ENCODE results near the gene DNAH14. TPM values are rescaled to one million over a fixed set of nuclear protein-coding genes. Genes with fewer than 3 reads are reported as not detected.
A peak's percentile ranks its signal among the peaks of the same experiment; 100 is the strongest.
"Not testable (repeated sequence)": the region's sequence is repeated elsewhere in the genome, so short reads cannot be mapped to it uniquely, and the experiment has no call there.

The DNAH14 gene
- total RNA-seq, 1 experiment from 2014 or later, result 20.8 TPM

DNA sequence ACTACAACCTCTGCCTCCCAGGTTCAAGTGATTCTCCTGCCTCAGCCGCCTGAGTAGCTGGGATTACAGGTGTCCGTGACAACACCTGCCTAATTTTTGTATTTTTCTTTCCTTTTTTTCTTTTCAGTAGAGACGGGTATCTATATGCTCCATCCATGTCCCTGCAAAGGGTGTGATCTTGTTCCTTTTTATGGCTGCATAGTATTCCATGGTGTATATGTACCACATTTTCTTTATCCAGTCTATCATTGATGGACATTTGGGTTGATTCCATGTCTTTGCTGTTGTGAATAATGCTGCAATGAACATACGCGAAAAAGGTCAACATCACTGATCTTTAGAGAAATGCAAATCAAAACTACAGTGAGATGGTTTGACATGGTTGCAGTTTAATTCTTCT lies 62.1 kb downstream of the DNAH14 start:
- not testable (repeated sequence) for DNase-seq (ENCODE audit: low read depth)

- DNase-seq (ENCODE audit: low read depth), result no peak
Measured at GRCh38 chr1:224995602-224996001, 66.1 kb downstream of the DNAH14 start.

- DNase-seq (ENCODE audit: low read depth), result peak; percentile 53
Measured at GRCh38 chr1:224996266-224996665, 66.8 kb downstream of the DNAH14 start.

- DNase-seq (ENCODE audit: low read depth), result no peak
Measured at GRCh38 chr1:224998185-224998584, 68.7 kb downstream of the DNAH14 start.

- DNase-seq (ENCODE audit: low read depth), result no peak
Measured at GRCh38 chr1:225004396-225004795, 74.9 kb downstream of the DNAH14 start.

DNA sequence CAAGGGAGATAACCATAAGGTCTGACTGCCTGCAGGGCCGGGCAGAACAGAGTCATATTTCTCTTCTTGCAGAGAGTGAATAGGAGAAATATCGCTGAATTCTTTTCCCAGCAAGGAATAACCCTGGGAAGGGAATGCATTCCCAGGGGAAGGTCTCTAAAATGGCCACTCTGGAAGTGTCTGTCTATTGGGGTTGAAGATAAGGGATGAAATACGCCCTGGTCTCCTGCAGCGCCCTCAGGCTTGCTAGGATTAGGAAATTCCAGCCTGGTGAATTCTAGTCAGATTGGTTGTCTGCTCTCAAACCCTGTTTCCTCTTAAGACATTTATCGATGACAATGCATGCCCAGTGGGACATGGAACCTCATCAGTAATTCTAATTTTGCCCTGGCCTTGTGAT lies 76.9 kb downstream of the DNAH14 start:
- DNase-seq (ENCODE audit: low read depth), result not testable (repeated sequence)

DNA sequence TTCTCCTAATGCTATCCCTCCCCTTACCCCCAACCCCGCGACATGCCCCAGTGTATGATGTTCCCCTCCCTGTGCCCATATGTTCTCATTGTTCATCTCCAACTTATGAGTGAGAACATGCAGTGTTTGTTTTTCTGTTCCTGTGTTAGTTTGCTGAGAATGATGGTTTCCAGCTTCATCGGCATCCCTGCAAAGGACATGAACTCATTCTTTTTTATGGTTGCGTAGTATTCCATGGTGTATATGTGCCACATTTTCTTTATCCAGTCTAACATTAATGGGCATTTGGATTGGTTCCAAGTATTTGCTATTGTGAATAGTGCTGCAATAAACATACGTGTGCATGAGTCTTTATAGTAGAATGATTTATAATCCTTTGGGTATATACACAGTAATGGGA lies 78.6 kb downstream of the DNAH14 start:
- not testable (repeated sequence) for DNase-seq (ENCODE audit: low read depth)

DNA sequence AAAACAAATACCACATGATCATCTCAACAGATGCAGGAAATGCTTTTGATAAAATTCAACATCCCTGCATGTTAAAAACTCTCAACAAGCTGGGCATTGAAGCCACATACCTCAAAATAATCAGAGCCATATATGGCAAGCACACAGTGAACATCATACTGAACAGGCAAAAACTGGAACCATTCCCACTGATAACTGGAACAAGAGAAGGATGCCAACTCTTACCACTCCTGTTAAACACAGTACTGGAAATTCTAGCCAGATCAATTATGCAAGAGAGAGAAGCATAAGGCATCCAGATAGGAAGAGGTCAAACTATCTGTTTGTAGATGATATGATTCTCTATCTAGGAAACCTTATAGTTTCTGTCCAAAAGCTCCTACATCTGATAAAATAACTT lies 91.6 kb downstream of the DNAH14 start:
- no peak for DNase-seq (ENCODE audit: low read depth)

- no peak for DNase-seq (ENCODE audit: low read depth)
Measured at GRCh38 chr1:225026701-225027100, 97.2 kb downstream of the DNAH14 start.

GRCh38 chr1:225036441-225036840 lies 107.0 kb downstream of the DNAH14 start:
- DNase-seq (ENCODE audit: low read depth), result not testable (repeated sequence)

DNA sequence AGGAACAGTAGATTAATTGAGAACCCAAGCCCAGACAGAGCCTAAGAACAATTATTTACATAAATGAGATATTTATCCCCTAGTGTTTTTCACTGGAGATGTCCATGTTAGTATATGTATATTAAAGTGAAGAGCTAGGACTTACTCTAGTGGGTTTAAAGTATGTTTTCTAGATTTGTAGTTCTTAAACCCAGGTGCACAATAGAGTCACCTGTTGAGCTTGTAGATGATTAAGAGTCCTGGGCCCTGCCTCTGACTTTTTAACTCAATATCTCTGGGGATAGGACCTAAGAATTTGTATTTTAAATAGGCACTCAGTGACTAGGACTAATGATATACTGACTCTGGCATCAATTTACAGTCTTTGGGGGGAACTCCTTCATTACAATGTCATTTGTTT lies 112.8 kb downstream of the DNAH14 start:
- no peak for DNase-seq (ENCODE audit: low read depth)

- DNase-seq (ENCODE audit: low read depth), result no peak
Measured at GRCh38 chr1:225044258-225044657, 114.8 kb downstream of the DNAH14 start.

GRCh38 chr1:225049594-225049993 lies 120.1 kb downstream of the DNAH14 start:
- no peak for DNase-seq (ENCODE audit: low read depth)

- DNase-seq (ENCODE audit: low read depth), result no peak
Measured at GRCh38 chr1:225063722-225064121, 134.2 kb downstream of the DNAH14 start.

DNA sequence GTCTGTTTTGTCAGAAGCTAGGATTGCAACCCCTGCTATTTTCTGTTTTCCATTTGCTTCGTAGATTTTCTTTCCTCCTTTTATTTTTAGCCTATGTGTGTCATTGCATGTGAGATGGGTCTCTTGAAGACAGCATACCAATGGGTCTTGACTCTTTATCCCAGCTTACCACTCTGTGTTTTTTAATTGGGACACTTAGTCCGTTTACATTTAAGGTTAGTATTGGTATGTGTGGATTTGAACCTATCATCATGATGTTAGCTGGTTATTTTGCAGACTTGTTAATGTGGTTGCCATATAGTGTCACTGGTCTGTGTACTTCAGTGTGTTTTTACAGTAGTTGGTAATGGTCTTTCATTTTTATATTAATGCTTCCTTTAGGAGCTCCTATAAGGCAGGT lies 141.5 kb downstream of the DNAH14 start:
- no peak for DNase-seq (ENCODE audit: low read depth)

DNA sequence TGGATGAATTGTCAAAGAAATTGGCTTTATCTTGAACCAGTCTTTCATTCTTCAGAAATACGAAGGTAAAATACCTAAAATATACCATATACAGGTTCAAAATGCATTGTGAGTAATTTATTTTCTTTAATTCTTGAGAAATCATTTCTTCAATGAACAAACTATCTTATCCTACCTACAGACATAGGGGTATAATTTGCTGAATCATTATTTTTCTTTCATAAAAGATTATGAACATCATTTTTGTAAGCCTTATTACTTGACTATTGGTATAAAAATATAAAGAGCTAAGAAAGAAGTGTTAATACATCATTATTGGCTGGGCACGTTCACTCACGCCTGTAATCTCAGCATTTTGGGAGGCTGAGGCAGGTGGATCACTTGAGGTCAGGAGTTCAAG lies 167.7 kb downstream of the DNAH14 start:
- DNase-seq (ENCODE audit: low read depth), result no peak

DNA sequence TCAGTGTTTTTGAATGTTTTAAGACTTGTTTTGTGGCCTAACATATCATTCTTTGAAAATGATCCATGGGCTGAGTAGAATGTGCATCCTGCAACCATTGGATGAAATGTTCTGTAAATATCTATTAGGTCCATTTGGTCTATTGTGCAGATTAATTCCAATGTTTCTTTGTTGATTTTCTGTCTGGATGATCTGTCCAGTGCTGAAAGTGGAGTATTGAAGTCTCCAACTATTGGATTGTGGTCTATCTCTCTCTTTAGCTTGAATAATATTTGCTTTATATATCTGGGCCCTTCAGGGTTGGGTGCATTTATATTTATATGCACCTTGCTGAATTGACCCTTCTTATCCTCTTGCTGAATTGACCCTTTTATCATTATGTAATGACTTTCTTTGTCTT lies 181.5 kb downstream of the DNAH14 start:
- DNase-seq (ENCODE audit: low read depth), result no peak

DNA sequence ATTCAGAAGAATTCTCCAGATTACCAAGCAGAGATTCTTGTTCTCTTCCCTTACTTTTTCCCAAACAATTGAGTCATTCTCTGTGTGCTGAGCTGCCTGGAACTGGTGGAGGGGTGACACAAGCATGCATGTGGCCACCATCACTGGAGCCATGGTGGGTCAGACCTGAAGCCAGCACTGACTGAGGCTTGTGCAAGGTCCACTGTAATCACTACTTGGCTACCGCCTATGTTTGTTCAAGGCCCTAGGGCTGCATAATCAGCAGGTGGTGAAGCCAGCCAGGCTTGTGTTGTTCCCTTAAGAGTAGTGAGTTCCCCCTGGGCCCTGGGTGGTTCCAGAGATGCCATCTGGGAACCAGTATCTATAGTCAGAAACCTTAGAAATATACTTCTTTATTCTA lies 183.8 kb downstream of the DNAH14 start:
- DNase-seq (ENCODE audit: low read depth), result no peak

DNA sequence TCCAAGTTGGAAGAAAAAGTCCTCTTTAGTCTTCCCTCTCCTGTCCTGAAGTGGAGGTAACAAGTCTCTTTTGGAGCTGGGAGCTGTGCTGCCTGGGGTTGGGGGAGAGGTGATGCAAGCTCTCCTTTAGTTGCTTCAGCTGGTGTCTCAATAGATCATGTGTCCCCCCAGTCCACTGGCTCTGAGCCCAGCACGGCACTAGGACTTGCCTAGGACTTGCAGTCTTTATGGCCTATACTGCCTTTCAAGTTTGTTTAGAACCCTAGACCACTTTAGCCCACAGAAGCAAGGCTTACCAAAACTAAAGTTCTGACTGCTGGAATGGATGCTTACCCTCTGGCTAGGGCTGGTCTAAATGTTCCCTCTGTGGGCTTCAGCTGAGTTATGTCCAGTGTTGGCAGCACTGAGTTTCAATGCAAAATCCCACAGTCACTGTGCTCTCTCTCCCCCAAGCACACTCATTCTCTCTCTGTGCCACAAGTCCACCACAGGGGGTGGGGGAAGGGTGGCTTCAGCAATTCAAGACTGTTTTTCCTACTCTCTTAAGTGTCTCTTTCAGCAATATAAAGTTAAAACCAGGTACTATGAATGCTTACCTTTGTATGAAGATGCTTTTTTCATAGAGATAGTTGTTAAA lies 185.0 kb downstream of the DNAH14 start:
- peak; percentile 13 for DNase-seq (ENCODE audit: low read depth)

- DNase-seq (ENCODE audit: low read depth), result no peak
Measured at GRCh38 chr1:225119307-225119706, 189.8 kb downstream of the DNAH14 start.

DNA sequence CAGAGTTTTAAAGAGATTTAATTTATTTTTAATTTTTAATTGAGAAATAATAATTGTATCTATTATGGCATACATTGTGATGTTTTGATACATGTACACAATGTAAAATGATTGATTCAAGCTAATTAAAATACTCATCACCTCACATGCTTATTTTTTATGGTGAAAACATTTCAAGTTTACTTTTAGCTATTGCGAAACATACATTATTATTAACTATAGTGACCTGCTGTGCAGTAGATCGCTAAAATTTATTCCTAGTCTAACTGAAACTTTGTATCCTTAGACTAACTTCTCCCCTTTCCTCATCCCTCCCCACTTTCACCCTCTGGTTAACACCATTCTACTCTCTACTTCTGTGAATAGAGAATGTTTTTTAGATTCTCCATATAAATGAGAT lies 191.6 kb downstream of the DNAH14 start:
- DNase-seq (ENCODE audit: low read depth), result no peak

GRCh38 chr1:225131869-225132268 lies 202.4 kb downstream of the DNAH14 start:
- no peak for DNase-seq (ENCODE audit: low read depth)

DNA sequence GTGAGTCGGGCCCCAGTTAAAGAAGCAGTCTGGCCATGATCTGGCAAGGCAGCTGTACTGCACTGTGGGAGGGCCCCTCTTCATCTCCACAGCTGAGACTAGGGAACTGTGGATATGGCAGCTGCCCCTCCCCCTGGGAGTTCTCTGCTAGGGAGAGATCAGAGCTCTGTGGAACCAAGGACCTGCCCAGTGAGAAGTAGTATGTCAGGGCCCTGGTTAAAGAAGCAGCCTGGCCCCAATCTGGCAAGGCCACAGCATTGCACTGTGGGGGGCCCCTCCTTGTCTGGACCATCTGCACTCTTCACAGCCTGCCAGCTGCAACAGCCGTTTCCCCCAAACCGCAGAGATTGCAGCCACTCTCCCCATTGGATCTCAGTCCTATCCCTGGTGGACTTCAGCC lies 208.5 kb downstream of the DNAH14 start:
- DNase-seq (ENCODE audit: low read depth), result no peak

GRCh38 chr1:225143001-225143400 lies 213.5 kb downstream of the DNAH14 start:
- no peak for DNase-seq (ENCODE audit: low read depth)
